GM20000 (cell line): ENCODE results near the gene ASPSCR1.

Experiments used
- DNase-seq: peaks from one replicate; pipeline ENCODE4 v3.0.0; 2012; ENCODE audit warnings: low spot score
- TF ChIP-seq, protein P1 (sequence below): IDR thresholded peaks from 2 replicates; pipeline ENCODE4 v1.5.1; 2012; ENCODE audit warnings: mild to moderate bottlenecking, control low read depth; ENCODE audit errors: extremely low read depth, missing control alignments

Gene ASPSCR1

GRCh38 chr17:82033359-82034085 is 56.1 kb downstream of the ASPSCR1 start:
- DNase-seq, result no peak
- TF ChIP-seq, protein P1, sequence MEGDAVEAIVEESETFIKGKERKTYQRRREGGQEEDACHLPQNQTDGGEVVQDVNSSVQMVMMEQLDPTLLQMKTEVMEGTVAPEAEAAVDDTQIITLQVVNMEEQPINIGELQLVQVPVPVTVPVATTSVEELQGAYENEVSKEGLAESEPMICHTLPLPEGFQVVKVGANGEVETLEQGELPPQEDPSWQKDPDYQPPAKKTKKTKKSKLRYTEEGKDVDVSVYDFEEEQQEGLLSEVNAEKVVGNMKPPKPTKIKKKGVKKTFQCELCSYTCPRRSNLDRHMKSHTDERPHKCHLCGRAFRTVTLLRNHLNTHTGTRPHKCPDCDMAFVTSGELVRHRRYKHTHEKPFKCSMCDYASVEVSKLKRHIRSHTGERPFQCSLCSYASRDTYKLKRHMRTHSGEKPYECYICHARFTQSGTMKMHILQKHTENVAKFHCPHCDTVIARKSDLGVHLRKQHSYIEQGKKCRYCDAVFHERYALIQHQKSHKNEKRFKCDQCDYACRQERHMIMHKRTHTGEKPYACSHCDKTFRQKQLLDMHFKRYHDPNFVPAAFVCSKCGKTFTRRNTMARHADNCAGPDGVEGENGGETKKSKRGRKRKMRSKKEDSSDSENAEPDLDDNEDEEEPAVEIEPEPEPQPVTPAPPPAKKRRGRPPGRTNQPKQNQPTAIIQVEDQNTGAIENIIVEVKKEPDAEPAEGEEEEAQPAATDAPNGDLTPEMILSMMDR, result no peak

GRCh38 chr17:82034371-82035011 is 57.1 kb downstream of the ASPSCR1 start:
- no peak for DNase-seq
- TF ChIP-seq, protein P1, result no peak

- TF ChIP-seq, protein P1, result no peak
- DNase-seq, result no peak
Observed at GRCh38 chr17:82035488-82035887, 58.1 kb downstream of the ASPSCR1 start.

- TF ChIP-seq, protein P1, result no peak
- no peak for DNase-seq
Observed at GRCh38 chr17:82035956-82036633, 58.7 kb downstream of the ASPSCR1 start.

DNA sequence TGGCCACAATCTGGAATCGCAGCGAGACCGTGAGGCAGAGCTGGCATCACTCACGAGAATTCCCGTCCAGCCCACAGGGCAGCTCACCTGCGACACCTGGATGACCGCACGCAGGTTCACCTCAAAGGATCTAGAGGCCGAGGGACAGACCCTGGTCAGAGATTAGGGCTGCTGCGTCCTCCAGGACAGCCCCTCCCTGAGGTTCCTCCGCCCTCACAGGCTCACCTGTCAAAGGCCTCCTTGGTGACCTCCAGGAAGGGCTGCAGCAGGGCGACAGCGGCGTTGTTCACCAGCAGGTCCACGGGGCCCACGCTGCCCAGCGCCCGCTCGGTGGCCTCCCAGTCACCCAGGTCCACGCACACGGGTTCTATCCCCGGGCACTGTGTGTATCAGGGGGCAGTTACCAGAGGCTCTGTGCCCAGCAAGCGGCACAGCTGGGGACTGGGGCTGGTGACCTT is 59.2 kb downstream of the ASPSCR1 start:
- no peak for DNase-seq
- TF ChIP-seq, protein P1, result no peak

- DNase-seq, result peak; percentile 98
- TF ChIP-seq, protein P1, result peak; percentile 93
Observed at GRCh38 chr17:82037092-82037888, 59.9 kb downstream of the ASPSCR1 start, which contains the start of gene DCXR. Gene DCXR (minus strand): TSS chr17:82037697. CDS start chr17:82037682, 15 bp downstream.
